K562 (cell line): ENCODE results near the gene ANO6. TPM values are rescaled to one million over a fixed set of nuclear protein-coding genes. Genes with fewer than 3 reads are reported as not detected.

Source experiments
- BRD4 ChIP-seq: fragments of 200-600 bp; sonication (generic); IDR thresholded peaks from 2 replicates; pipeline ENCODE4 v1.6.1; 2017; ENCODE audit warnings: inconsistent platforms
- CEBPG ChIP-seq, 3 experiments: fragments of 200-800 bp in 1 of 3; sonication (Bioruptor generic) in 1 of 3; sonication (generic) in 1 of 3; formaldehyde crosslinking in 1 of 3; IDR thresholded peaks in 2 of 3; conservative IDR thresholded peaks in 1 of 3; 2 replicates each; pipeline versions ENCODE4 v1.6.1 to v1.8.0; 2016 to 2022; ENCODE audit warnings: missing compliant biosample characterization in 2 of 3, missing genetic modification characterization in 2 of 3, mild to moderate bottlenecking in 1 of 3, missing genetic modification reagents in 1 of 3
- CXXC5 ChIP-seq: fragments of 250-450 bp; sonication (Bioruptor Pico); IDR thresholded peaks from 2 replicates; pipeline ENCODE4 v1.8.0; 2022; ENCODE audit warnings: inconsistent platforms, mild to moderate bottlenecking, moderate library complexity
- ELF1 ChIP-seq: fragments of 200-800 bp; sonication (Bioruptor generic); IDR thresholded peaks from 2 replicates; pipeline ENCODE4 v1.6.1; 2016; ENCODE audit warnings: missing genetic modification characterization, missing compliant biosample characterization
- FOSL1 ChIP-seq: fragments of 200-800 bp; sonication (Bioruptor generic); conservative IDR thresholded peaks from 2 replicates; pipeline ENCODE4 v1.6.1; 2016; ENCODE audit warnings: missing genetic modification characterization, missing compliant biosample characterization
- GABPA ChIP-seq: fragments of 200-800 bp; sonication (Bioruptor generic); conservative IDR thresholded peaks from 2 replicates; pipeline ENCODE4 v1.6.1; 2016; ENCODE audit warnings: low read depth, missing genetic modification characterization, missing compliant biosample characterization
- GABPB2 ChIP-seq: fragments of 250-450 bp; sonication (Bioruptor Pico); conservative IDR thresholded peaks from 2 replicates; pipeline ENCODE4 v1.5.1; 2021; ENCODE audit warnings: mild to moderate bottlenecking
- HDAC2 ChIP-seq: fragments of 450-650 bp; IDR thresholded peaks from 2 replicates; pipeline ENCODE4 v1.6.1; 2016; ENCODE audit warnings: mild to moderate bottlenecking
- HMG20B ChIP-seq: fragments of 250-450 bp; sonication (Bioruptor Pico); IDR thresholded peaks from 2 replicates; pipeline ENCODE4 v1.5.0; 2021; ENCODE audit warnings: mild to moderate bottlenecking
- HSF4 ChIP-seq: fragments of 250-450 bp; sonication (Bioruptor Pico); IDR thresholded peaks from 2 replicates; pipeline ENCODE4 v2.1.2; 2022; ENCODE audit warnings: mild to moderate bottlenecking, moderate library complexity, borderline replicate concordance
- ID3 ChIP-seq, 2 experiments: fragments of 250-450 bp in 1 of 2; fragments of 450-650 bp in 1 of 2; sonication (Bioruptor Pico) in 1 of 2; IDR thresholded peaks; 2 replicates each; pipeline versions ENCODE4 v1.6.1 to v1.8.0; 2016 to 2021; ENCODE audit warnings: mild to moderate bottlenecking in 2 of 2, moderate library complexity in 2 of 2, missing compliant biosample characterization in 1 of 2, missing genetic modification characterization in 1 of 2
- NBN ChIP-seq: fragments of 450-650 bp; IDR thresholded peaks from 2 replicates; pipeline ENCODE4 v1.6.1; 2016; ENCODE audit warnings: low read depth, mild to moderate bottlenecking
- PHF21A ChIP-seq: fragments of 450-650 bp; IDR thresholded peaks from 2 replicates; pipeline ENCODE4 v1.6.1; 2017; ENCODE audit warnings: low read depth, borderline replicate concordance
- RBM17 ChIP-seq: fragments of 200-400 bp; formaldehyde crosslinking; IDR thresholded peaks from 2 replicates; pipeline ENCODE4 v1.6.1; 2017; ENCODE audit warnings: low read depth, mild to moderate bottlenecking, low read length, borderline replicate concordance
- SP1 ChIP-seq: sonication (generic); formaldehyde crosslinking; IDR thresholded peaks from 2 replicates; pipeline ENCODE4 v1.8.1; 2022; ENCODE audit warnings: mild to moderate bottlenecking, missing genetic modification reagents
- SRSF1 ChIP-seq: fragments of 200-400 bp; formaldehyde crosslinking; IDR thresholded peaks from 2 replicates; pipeline ENCODE4 v1.6.1; 2017; ENCODE audit warnings: mild to moderate bottlenecking, low read depth, low read length, moderate library complexity
- STAG1 ChIP-seq: sonication (generic); formaldehyde crosslinking; IDR thresholded peaks from 2 replicates; pipeline ENCODE4 v1.5.0; 2020; ENCODE audit warnings: missing genetic modification reagents, borderline replicate concordance
- UBTF ChIP-seq, 2 experiments: IDR thresholded peaks; 2 replicates each; pipeline ENCODE4 v1.6.1; 2012; ENCODE audit warnings: improper control_type of control experiment in 2 of 2, low read depth in 2 of 2, low read length in 2 of 2, borderline replicate concordance in 1 of 2
- ZKSCAN3 ChIP-seq: fragments of 250-450 bp; sonication (Bioruptor Pico); IDR thresholded peaks from 2 replicates; pipeline ENCODE4 v1.4.0; 2020
- ZNF134 ChIP-seq: fragments of 250-450 bp; sonication (Bioruptor Pico); conservative IDR thresholded peaks from 2 replicates; pipeline ENCODE4 v1.4.0; 2020
- ZNF277 ChIP-seq: fragments of 250-450 bp; sonication (Bioruptor Pico); IDR thresholded peaks from 2 replicates; pipeline ENCODE4 v1.8.0; 2022; ENCODE audit warnings: inconsistent platforms, mild to moderate bottlenecking, moderate library complexity, borderline replicate concordance
- ZNF395 ChIP-seq: fragments of 200-800 bp; sonication (Bioruptor generic); IDR thresholded peaks from 2 replicates; pipeline ENCODE4 v1.6.1; 2017; ENCODE audit warnings: missing genetic modification characterization, missing compliant biosample characterization
- polyA plus RNA-seq, 8 experiments: library from polyadenylated mRNA; depleted of rRNA in 4 of 8; stranded (reverse) in 5 of 8; unstranded in 3 of 8; fragments of >200 nt; fragmentation: Nextera tagmentation in 2 of 8; fragmentation: Illumina TruSeq in 1 of 8; extraction: Ambion mirVana in 2 of 8; extraction: Trizol in 1 of 8; gene quantifications; 2 replicates each; pipeline versions ENCODE4 v1.2.1 to v1.2.3, GENCODE V29; 2011 to 2014; ENCODE audit warnings: inconsistent platforms in 1 of 8, missing spikeins in 1 of 8
- total RNA-seq, 7 experiments: library from RNA; depleted of rRNA in 6 of 7; stranded (reverse); fragments of >200 nt in 6 of 7; fragmentation: Illumina TruSeq in 2 of 7; extraction: Trizol in 2 of 7; gene quantifications; 2 replicates each; pipeline versions ENCODE4 v1.2.1 to v1.2.3, GENCODE V29; 2011 to 2021; ENCODE audit warnings: low replicate concordance in 1 of 7

Gene ANO6
- total and polyA plus RNA-seq, 9 of the 15 experiments (the other 6 are each of a cell fraction or from before 2014, with no cell fraction given): 3.5 to 24.7 (median 20.3) TPM

GRCh38 chr12:45215419-45216229, at the start of gene ANO6 (continued):
- no peak for TF ChIP-seq RBM17
- no peak for TF ChIP-seq GABPB2 (CRISPR knock-in tag)
- TF ChIP-seq SRSF1: no peak
- peak; percentile 52 for TF ChIP-seq GABPA (tag)
- no peak for TF ChIP-seq STAG1 (CRISPR knock-in tag)
- TF ChIP-seq FOSL1 (tag): 0 out of 2 replicates have a peak, but pooled peaks have one; percentile 19
- no peak for TF ChIP-seq HSF4
- no peak for TF ChIP-seq BRD4
- TF ChIP-seq NBN: peak; percentile 75; the same call in 1 of the 2 replicates
- no peak for TF ChIP-seq PHF21A
- TF ChIP-seq ID3 (CRISPR knock-in tag; IDR thresholded peaks at IDR 0.05): no peak
- TF ChIP-seq ID3 (tag; IDR thresholded peaks at IDR 0.05): no peak
- peak; percentile 75; the same call in 1 of the 2 replicates for TF ChIP-seq HDAC2
- peak; percentile 16 to 85; a peak in 2 of 4 replicates for TF ChIP-seq UBTF (IDR thresholded peaks at IDR 0.05; ENCODE audit: borderline replicate concordance in 1 of 2, low read depth in 2 of 2, low read length in 2 of 2)
- TF ChIP-seq ZNF277 (CRISPR knock-in tag): no peak
- peak; percentile 35; the same call in 1 of the 2 replicates for TF ChIP-seq SP1 (CRISPR knock-in tag)
- no peak for TF ChIP-seq ZNF134 (CRISPR knock-in tag)
- TF ChIP-seq CEBPG (CRISPR knock-in tag; IDR thresholded peaks at IDR 0.05): no peak
- no peak for TF ChIP-seq CEBPG (tag; conservative IDR thresholded peaks at IDR 0.05 in 1 of 2, IDR thresholded peaks at IDR 0.05 in 1 of 2)
- no peak for TF ChIP-seq ZKSCAN3 (CRISPR knock-in tag)
- TF ChIP-seq ZNF395 (CRISPR knock-in tag): 0 out of 2 replicates have a peak, but pooled peaks have one; percentile 13
- peak; percentile 57 for TF ChIP-seq CXXC5
- no peak for TF ChIP-seq HMG20B (CRISPR knock-in tag)
- peak; percentile 79 for TF ChIP-seq ELF1 (tag)
